HEK293 (cell line): Measurements from ENCODE around the gene HSD17B13.

Experiments used
- CTCF ChIA-PET: fragments of 350-600 bp; formaldehyde crosslinking; extraction: SDS; loops from one replicate; lab custom pipeline; 2021; ENCODE audit warnings: antibody characterized with exemption; lab: Yijun Ruan, JAX
- POLR2A ChIA-PET: fragments of 300-600 bp; formaldehyde crosslinking; extraction: SDS; loops from one replicate; lab custom pipeline; 2020; ENCODE audit warnings: antibody characterized with exemption, inconsistent platforms; lab: Yijun Ruan, JAX
- H3K27ac ChIP-seq: fragments of 200-500 bp; sonication (Bioruptor generic); 2 replicates; pipeline ENCODE4 v1.5.1; 2014; ENCODE audit warnings: low read depth, low read length, control low read depth, inconsistent platforms; ENCODE audit errors: extremely low read depth
- H3K36me3 ChIP-seq, 2 experiments: fragments of 200-500 bp in 1 of 2; sonication (Bioruptor generic) in 1 of 2; 1 replicate in 1 of 2; 2 replicates in 1 of 2; pipeline ENCODE4 v1.5.1; 2014 to 2017; ENCODE audit warnings: inconsistent platforms in 2 of 2, low read length in 2 of 2; ENCODE audit not compliant: control insufficient read depth in 2 of 2, insufficient read depth in 1 of 2
- H3K4me1 ChIP-seq: fragments of 200-500 bp; sonication (Bioruptor generic); 2 replicates; pipeline ENCODE4 v1.5.1; 2014; ENCODE audit warnings: mild to moderate bottlenecking, low read length, inconsistent platforms; ENCODE audit not compliant: control insufficient read depth, insufficient read depth
- H3K4me3 ChIP-seq: 2 replicates; pipeline ENCODE4 v1.5.1; 2011; ENCODE audit warnings: low read depth, mild to moderate bottlenecking, control low read depth, low read length, moderate library complexity
- H3K9me3 ChIP-seq: fragments of 200-500 bp; sonication (Bioruptor generic); 2 replicates; pipeline ENCODE4 v1.5.1; 2014; ENCODE audit warnings: low read depth, low read length, inconsistent platforms; ENCODE audit not compliant: control insufficient read depth, insufficient read depth
- FEZF1 ChIP-seq: fragments of 450-650 bp; formaldehyde crosslinking; IDR thresholded peaks from 2 replicates; pipeline ENCODE4 v1.5.1; 2016; ENCODE audit warnings: missing biosample characterization, missing genetic modification characterization
- GLIS1 ChIP-seq: fragments of 450-650 bp; formaldehyde crosslinking; IDR thresholded peaks from 2 replicates; pipeline ENCODE4 v1.5.1; 2016; ENCODE audit warnings: missing biosample characterization, missing genetic modification characterization
- GLIS2 ChIP-seq: fragments of 450-650 bp; formaldehyde crosslinking; IDR thresholded peaks from 2 replicates; pipeline ENCODE4 v1.5.1; 2016; ENCODE audit warnings: missing biosample characterization, missing genetic modification characterization
- KLF1 ChIP-seq: fragments of 450-650 bp; formaldehyde crosslinking; IDR thresholded peaks from 2 replicates; pipeline ENCODE4 v1.5.1; 2016; ENCODE audit warnings: missing biosample characterization, missing genetic modification characterization
- KLF10 ChIP-seq: fragments of 450-650 bp; IDR thresholded peaks from 2 replicates; pipeline ENCODE4 v1.5.1; 2018; ENCODE audit warnings: missing biosample characterization, mild to moderate bottlenecking, missing genetic modification characterization
- KLF8 ChIP-seq: fragments of 450-650 bp; formaldehyde crosslinking; IDR thresholded peaks from 2 replicates; pipeline ENCODE4 v1.5.1; 2016; ENCODE audit warnings: missing biosample characterization, missing genetic modification characterization
- OSR2 ChIP-seq: fragments of 450-650 bp; formaldehyde crosslinking; IDR thresholded peaks from 2 replicates; pipeline ENCODE4 v1.5.1; 2016; ENCODE audit warnings: missing biosample characterization, missing genetic modification characterization
- PRDM1 ChIP-seq: fragments of 450-650 bp; formaldehyde crosslinking; IDR thresholded peaks from 2 replicates; pipeline ENCODE4; 2016; ENCODE audit warnings: missing biosample characterization, missing genetic modification characterization
- SP7 ChIP-seq: fragments of 450-650 bp; formaldehyde crosslinking; IDR thresholded peaks from 2 replicates; pipeline ENCODE4 v1.5.1; 2016; ENCODE audit warnings: missing biosample characterization, missing genetic modification characterization
- TCF7L2 ChIP-seq: IDR thresholded peaks from 2 replicates; pipeline ENCODE4 v1.6.1; 2011; ENCODE audit warnings: low read depth, mild to moderate bottlenecking, inconsistent platforms, low read length, moderate library complexity, borderline replicate concordance
- WT1 ChIP-seq: fragments of 450-650 bp; formaldehyde crosslinking; IDR thresholded peaks from 2 replicates; pipeline ENCODE4 v1.5.1; 2016; ENCODE audit warnings: missing biosample characterization, missing genetic modification characterization
- YY1 ChIP-seq: fragments of 450-650 bp; formaldehyde crosslinking; IDR thresholded peaks from 2 replicates; pipeline ENCODE4 v1.5.1; 2018; ENCODE audit warnings: missing biosample characterization, missing genetic modification characterization
- ZBTB8A ChIP-seq: fragments of 450-650 bp; formaldehyde crosslinking; IDR thresholded peaks from 2 replicates; pipeline ENCODE4 v1.5.1; 2016; ENCODE audit warnings: missing biosample characterization, missing genetic modification characterization
- ZNF169 ChIP-seq: fragments of 450-650 bp; formaldehyde crosslinking; IDR thresholded peaks from 2 replicates; pipeline ENCODE4 v1.5.1; 2016; ENCODE audit warnings: missing biosample characterization, missing genetic modification characterization
- ZNF2 ChIP-seq: fragments of 450-650 bp; formaldehyde crosslinking; IDR thresholded peaks from 2 replicates; pipeline ENCODE4 v1.5.1; 2016; ENCODE audit warnings: missing biosample characterization, missing genetic modification characterization
- ZNF239 ChIP-seq: fragments of 450-650 bp; formaldehyde crosslinking; IDR thresholded peaks from 2 replicates; pipeline ENCODE4 v1.5.1; 2016; ENCODE audit warnings: missing biosample characterization, missing genetic modification characterization
- ZNF24 ChIP-seq: fragments of 450-650 bp; formaldehyde crosslinking; IDR thresholded peaks from 2 replicates; pipeline ENCODE4 v1.5.1; 2016; ENCODE audit warnings: missing biosample characterization, missing genetic modification characterization
- ZNF335 ChIP-seq: fragments of 450-650 bp; formaldehyde crosslinking; conservative IDR thresholded peaks from 2 replicates; pipeline ENCODE4 v1.5.1; 2016; ENCODE audit warnings: missing biosample characterization, missing genetic modification characterization
- ZNF416 ChIP-seq: fragments of 450-650 bp; formaldehyde crosslinking; IDR thresholded peaks from 2 replicates; pipeline ENCODE4 v1.5.1; 2016; ENCODE audit warnings: missing biosample characterization, missing genetic modification characterization
- ZNF423 ChIP-seq: fragments of 450-650 bp; formaldehyde crosslinking; IDR thresholded peaks from 2 replicates; pipeline ENCODE4 v1.5.1; 2016; ENCODE audit warnings: missing biosample characterization, missing genetic modification characterization
- ZNF501 ChIP-seq: fragments of 450-650 bp; formaldehyde crosslinking; IDR thresholded peaks from 2 replicates; pipeline ENCODE4 v1.5.1; 2016; ENCODE audit warnings: missing biosample characterization, missing genetic modification characterization
- ZNF548 ChIP-seq: fragments of 450-650 bp; formaldehyde crosslinking; IDR thresholded peaks from 2 replicates; pipeline ENCODE4 v1.5.1; 2016; ENCODE audit warnings: missing biosample characterization, missing genetic modification characterization
- ZNF701 ChIP-seq: fragments of 450-650 bp; formaldehyde crosslinking; IDR thresholded peaks from 2 replicates; pipeline ENCODE4 v1.5.1; 2016; ENCODE audit warnings: missing biosample characterization, missing genetic modification characterization
- ZNF792 ChIP-seq: fragments of 450-650 bp; formaldehyde crosslinking; IDR thresholded peaks from 2 replicates; pipeline ENCODE4 v1.5.1; 2016; ENCODE audit warnings: missing biosample characterization, missing genetic modification characterization
- ZNF843 ChIP-seq: fragments of 450-650 bp; formaldehyde crosslinking; IDR thresholded peaks from 2 replicates; pipeline ENCODE4 v1.5.1; 2016; ENCODE audit warnings: missing biosample characterization, missing genetic modification characterization
- TF ChIP-seq, protein P1 (sequence below): IDR thresholded peaks from 2 replicates; pipeline ENCODE4 v1.6.1; 2011; ENCODE audit warnings: mild to moderate bottlenecking, low read depth, low read length, borderline replicate concordance
- TF ChIP-seq, protein P2 (sequence below): fragments of 450-650 bp; formaldehyde crosslinking; IDR thresholded peaks from 2 replicates; pipeline ENCODE4 v1.5.1; 2016; ENCODE audit warnings: missing biosample characterization, missing genetic modification characterization
- TF ChIP-seq, protein P3 (sequence below): fragments of 450-650 bp; formaldehyde crosslinking; IDR thresholded peaks from 2 replicates; pipeline ENCODE4 v1.5.1; 2016; ENCODE audit warnings: missing biosample characterization, missing genetic modification characterization
- TF ChIP-seq, protein P4 (sequence below): fragments of 450-650 bp; IDR thresholded peaks from 2 replicates; pipeline ENCODE4 v1.5.1; 2018; ENCODE audit warnings: missing biosample characterization, mild to moderate bottlenecking, missing genetic modification characterization
- TF ChIP-seq, protein P5 (sequence below): fragments of 450-650 bp; formaldehyde crosslinking; IDR thresholded peaks from 2 replicates; pipeline ENCODE4 v1.5.1; 2017; ENCODE audit warnings: missing biosample characterization, missing genetic modification characterization
- TF ChIP-seq, protein P6 (sequence below): fragments of 450-650 bp; formaldehyde crosslinking; IDR thresholded peaks from 2 replicates; pipeline ENCODE4 v1.5.1; 2016; ENCODE audit warnings: missing biosample characterization, missing genetic modification characterization
- TF ChIP-seq, protein P7 (sequence below): fragments of 450-650 bp; formaldehyde crosslinking; IDR thresholded peaks from 2 replicates; pipeline ENCODE4 v1.5.1; 2017; ENCODE audit warnings: missing biosample characterization, mild to moderate bottlenecking, missing genetic modification characterization, moderate library complexity

The HSD17B13 gene

DNA sequence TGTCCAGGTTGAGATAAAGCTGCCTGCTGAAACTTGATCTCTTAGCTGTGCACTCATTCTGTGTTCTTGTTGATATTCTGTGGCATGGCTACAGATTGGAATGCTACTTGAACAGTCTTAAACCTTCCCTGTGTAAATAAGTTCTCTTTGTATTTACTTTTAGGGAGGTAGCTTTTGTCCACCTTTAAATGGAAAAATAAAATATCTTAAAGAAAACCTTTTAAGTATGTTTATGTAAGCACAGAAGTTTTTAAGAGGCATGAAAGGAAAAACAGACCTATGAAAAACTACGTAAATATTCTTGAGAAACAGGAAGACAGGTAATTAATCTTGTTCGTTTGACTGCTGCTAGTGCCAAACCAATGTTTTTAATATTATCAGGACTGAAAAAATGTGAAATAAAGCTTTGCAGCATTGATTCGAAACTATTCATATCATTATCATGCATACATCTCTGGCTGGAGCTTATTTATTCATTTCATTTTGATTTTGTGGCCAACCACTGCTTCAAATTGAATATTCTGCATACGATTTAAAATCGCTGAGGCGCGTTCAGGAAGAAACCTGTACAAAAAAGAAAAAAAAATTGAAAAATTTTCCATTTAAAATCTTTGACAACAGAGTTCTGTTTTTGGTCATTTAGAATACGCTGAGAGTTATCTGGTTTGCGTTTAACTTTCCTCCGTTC lies 17.8 kb downstream of the HSD17B13 start:
- POLR2A ChIA-PET, result no interaction called here

DNA sequence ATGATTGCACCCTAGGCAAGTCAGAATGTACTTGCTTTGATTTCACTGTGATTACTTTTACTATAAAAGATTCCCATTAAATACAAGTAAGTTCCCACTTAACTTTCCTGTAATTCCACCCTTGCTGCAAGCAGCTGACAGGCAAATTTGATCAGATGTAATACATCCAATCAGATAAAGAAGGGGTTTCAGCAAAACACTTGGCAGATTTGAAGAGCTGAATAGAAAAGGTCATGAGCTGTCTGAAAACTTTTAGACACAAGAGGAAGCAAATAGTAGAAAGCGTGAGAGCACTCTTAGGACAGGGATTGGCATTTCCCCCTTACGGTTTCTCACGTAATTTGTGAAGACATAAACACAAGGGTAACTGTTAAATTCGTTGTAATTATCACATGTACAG lies 22.8 kb downstream of the HSD17B13 start:
- Histone ChIP-seq H3K27ac (no peak overlapping the region), H3K36me3 (no peaks in the 10 kb centered on the region), H3K4me1 (no peaks in the 10 kb centered on the region; the same call in 1 of the 2 replicates), H3K4me3 (no peak overlapping the region), H3K9me3 (no peaks in the 10 kb centered on the region)
- ChIA-PET POLR2A (no interaction called here), CTCF (no interaction called here)
- TF ChIP-seq, protein P1, sequence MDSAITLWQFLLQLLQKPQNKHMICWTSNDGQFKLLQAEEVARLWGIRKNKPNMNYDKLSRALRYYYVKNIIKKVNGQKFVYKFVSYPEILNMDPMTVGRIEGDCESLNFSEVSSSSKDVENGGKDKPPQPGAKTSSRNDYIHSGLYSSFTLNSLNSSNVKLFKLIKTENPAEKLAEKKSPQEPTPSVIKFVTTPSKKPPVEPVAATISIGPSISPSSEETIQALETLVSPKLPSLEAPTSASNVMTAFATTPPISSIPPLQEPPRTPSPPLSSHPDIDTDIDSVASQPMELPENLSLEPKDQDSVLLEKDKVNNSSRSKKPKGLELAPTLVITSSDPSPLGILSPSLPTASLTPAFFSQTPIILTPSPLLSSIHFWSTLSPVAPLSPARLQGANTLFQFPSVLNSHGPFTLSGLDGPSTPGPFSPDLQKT, result no peak
- TF ChIP-seq, protein P2, sequence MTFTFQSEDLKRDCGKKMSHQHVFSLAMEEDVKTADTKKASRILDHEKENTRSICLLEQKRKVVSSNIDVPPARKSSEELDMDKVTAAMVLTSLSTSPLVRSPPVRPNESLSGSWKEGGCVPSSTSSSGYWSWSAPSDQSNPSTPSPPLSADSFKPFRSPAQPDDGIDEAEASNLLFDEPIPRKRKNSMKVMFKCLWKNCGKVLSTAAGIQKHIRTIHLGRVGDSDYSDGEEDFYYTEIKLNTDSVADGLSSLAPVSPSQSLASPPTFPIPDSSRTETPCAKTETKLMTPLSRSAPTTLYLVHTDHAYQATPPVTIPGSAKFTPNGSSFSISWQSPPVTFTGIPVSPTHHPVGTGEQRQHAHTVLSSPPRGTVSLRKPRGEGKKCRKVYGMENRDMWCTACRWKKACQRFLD (tag by site-specific recombination), result no peak
- TF ChIP-seq PRDM1 (tag by site-specific recombination) (no peak), TCF7L2 (no peak), ZNF239 (tag by site-specific recombination) (no peak), ZNF416 (no peak), ZNF335 (no peak), ZBTB8A (tag by site-specific recombination) (no peak), GLIS2 (tag by site-specific recombination) (no peak), ZNF169 (tag by site-specific recombination) (no peak), ZNF548 (tag by site-specific recombination) (no peak), SP7 (tag by site-specific recombination) (no peak)
- TF ChIP-seq, protein P3, sequence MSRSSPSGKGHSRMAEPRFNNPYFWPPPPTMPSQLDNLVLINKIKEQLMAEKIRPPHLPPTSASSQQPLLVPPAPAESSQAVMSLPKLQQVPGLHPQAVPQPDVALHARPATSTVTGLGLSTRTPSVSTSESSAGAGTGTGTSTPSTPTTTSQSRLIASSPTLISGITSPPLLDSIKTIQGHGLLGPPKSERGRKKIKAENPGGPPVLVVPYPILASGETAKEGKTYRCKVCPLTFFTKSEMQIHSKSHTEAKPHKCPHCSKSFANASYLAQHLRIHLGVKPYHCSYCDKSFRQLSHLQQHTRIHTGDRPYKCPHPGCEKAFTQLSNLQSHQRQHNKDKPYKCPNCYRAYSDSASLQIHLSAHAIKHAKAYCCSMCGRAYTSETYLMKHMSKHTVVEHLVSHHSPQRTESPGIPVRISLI (tag by site-specific recombination), result no peak

More for the DNA sequence above, 17.8 kb downstream of the HSD17B13 start:
- CTCF ChIA-PET, result no interaction called here
- no peak overlapping the region for H3K4me3 ChIP-seq
- no peak overlapping the region for H3K27ac ChIP-seq
- no peaks in the 10 kb centered on the region for H3K9me3 ChIP-seq
- TF ChIP-seq, protein P4, sequence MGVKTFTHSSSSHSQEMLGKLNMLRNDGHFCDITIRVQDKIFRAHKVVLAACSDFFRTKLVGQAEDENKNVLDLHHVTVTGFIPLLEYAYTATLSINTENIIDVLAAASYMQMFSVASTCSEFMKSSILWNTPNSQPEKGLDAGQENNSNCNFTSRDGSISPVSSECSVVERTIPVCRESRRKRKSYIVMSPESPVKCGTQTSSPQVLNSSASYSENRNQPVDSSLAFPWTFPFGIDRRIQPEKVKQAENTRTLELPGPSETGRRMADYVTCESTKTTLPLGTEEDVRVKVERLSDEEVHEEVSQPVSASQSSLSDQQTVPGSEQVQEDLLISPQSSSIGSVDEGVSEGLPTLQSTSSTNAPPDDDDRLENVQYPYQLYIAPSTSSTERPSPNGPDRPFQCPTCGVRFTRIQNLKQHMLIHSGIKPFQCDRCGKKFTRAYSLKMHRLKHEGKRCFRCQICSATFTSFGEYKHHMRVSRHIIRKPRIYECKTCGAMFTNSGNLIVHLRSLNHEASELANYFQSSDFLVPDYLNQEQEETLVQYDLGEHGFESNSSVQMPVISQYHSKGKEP (tag by site-specific recombination), result peak; percentile 29; the same call in 1 of the 2 replicates
- TF ChIP-seq GLIS1 (tag by site-specific recombination), result peak; percentile 19; the same call in 1 of the 2 replicates
- 0 out of 2 replicates have a peak, but pooled peaks have one; percentile 27 for TF ChIP-seq ZNF2 (tag by site-specific recombination)
- no peak for TF ChIP-seq ZNF701
- no peak for TF ChIP-seq ZNF792 (tag by site-specific recombination)
- TF ChIP-seq TCF7L2, result peak; percentile 42; the same call in 1 of the 2 replicates
- peak; percentile 46; the same call in 1 of the 2 replicates for TF ChIP-seq FEZF1 (tag by site-specific recombination)
- TF ChIP-seq ZNF24 (tag by site-specific recombination), result 0 out of 2 replicates have a peak, but pooled peaks have one; percentile 17
- 0 out of 2 replicates have a peak, but pooled peaks have one; percentile 46 for TF ChIP-seq ZNF501 (tag by site-specific recombination)
- TF ChIP-seq, protein P5, sequence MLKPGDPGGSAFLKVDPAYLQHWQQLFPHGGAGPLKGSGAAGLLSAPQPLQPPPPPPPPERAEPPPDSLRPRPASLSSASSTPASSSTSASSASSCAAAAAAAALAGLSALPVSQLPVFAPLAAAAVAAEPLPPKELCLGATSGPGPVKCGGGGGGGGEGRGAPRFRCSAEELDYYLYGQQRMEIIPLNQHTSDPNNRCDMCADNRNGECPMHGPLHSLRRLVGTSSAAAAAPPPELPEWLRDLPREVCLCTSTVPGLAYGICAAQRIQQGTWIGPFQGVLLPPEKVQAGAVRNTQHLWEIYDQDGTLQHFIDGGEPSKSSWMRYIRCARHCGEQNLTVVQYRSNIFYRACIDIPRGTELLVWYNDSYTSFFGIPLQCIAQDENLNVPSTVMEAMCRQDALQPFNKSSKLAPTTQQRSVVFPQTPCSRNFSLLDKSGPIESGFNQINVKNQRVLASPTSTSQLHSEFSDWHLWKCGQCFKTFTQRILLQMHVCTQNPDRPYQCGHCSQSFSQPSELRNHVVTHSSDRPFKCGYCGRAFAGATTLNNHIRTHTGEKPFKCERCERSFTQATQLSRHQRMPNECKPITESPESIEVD (tag by site-specific recombination), result peak; percentile 95
- peak; percentile 99 for TF ChIP-seq WT1 (tag by site-specific recombination)
- peak; percentile 78; the same call in 1 of the 2 replicates for TF ChIP-seq OSR2 (tag by site-specific recombination)
- TF ChIP-seq ZNF423, result no peak
- peak; percentile 59 for TF ChIP-seq ZNF843 (tag by site-specific recombination)
- TF ChIP-seq YY1 (tag by site-specific recombination), result no peak
- TF ChIP-seq, protein P6, sequence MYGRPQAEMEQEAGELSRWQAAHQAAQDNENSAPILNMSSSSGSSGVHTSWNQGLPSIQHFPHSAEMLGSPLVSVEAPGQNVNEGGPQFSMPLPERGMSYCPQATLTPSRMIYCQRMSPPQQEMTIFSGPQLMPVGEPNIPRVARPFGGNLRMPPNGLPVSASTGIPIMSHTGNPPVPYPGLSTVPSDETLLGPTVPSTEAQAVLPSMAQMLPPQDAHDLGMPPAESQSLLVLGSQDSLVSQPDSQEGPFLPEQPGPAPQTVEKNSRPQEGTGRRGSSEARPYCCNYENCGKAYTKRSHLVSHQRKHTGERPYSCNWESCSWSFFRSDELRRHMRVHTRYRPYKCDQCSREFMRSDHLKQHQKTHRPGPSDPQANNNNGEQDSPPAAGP (tag by site-specific recombination), result peak; percentile 63
- peak; percentile 54; the same call in 1 of the 2 replicates for TF ChIP-seq KLF8 (tag by site-specific recombination)
- 0 out of 2 replicates have a peak, but pooled peaks have one; percentile 21 for TF ChIP-seq KLF10 (tag by site-specific recombination)
- peak; percentile 51 for TF ChIP-seq KLF1
- TF ChIP-seq, protein P7, sequence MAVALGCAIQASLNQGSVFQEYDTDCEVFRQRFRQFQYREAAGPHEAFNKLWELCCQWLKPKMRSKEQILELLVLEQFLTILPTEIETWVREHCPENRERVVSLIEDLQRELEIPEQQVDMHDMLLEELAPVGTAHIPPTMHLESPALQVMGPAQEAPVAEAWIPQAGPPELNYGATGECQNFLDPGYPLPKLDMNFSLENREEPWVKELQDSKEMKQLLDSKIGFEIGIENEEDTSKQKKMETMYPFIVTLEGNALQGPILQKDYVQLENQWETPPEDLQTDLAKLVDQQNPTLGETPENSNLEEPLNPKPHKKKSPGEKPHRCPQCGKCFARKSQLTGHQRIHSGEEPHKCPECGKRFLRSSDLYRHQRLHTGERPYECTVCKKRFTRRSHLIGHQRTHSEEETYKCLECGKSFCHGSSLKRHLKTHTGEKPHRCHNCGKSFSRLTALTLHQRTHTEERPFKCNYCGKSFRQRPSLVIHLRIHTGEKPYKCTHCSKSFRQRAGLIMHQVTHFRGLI (tag by site-specific recombination), result no peak
- TF ChIP-seq, all 188 proteins: peak for 15
- Histone ChIP-seq H3K36me3 (no peaks in the 10 kb centered on the region), H3K4me1 (peaks cover 2% of the 10 kb centered on the region; the same call in 1 of the 2 replicates)
